Measurements from ENCODE around the gene AQP1. TPM values are rescaled to one million over a fixed set of nuclear protein-coding genes. Genes with fewer than 3 reads are reported as not detected.
A peak's percentile ranks its signal among the peaks of the same experiment; 100 is the strongest.

AQP1 gene
- total and polyA plus RNA-seq, 4 donors, result 8.9 to 76.3 (median 23.5) TPM

- TF ChIP-seq ATF3 (IDR thresholded peaks at IDR 0.05) (no peak), HNF4A (conservative IDR thresholded peaks at IDR 0.05) (no peak)
Observed at GRCh38 chr7:30890226-30890625, 21.4 kb upstream of the AQP1 start (continued).

GRCh38 chr7:30893357-30893756, 18.3 kb upstream of the AQP1 start:
- Histone ChIP-seq H3K4me3 (ENCODE audit: low read depth in 1 of 3, low read length in 3 of 3) (no peak overlapping the region), H3K36me3 (ENCODE audit: control insufficient read depth in 4 of 4, insufficient read depth in 3 of 4, low read depth in 1 of 4, low read length in 3 of 4) (no peaks in the 10 kb centered on the region), H3K27ac (ENCODE audit: low read depth in 1 of 2, low read length in 2 of 2) (peak overlapping the region in 1 of 2 donors; percentile 61), H3K9ac (ENCODE audit: low read depth in 1 of 2, low read length in 2 of 2) (no peak overlapping the region), H3K9me3 (ENCODE audit: control insufficient read depth in 4 of 4, low read length in 3 of 4) (no peaks in the 10 kb centered on the region), H3K4me1 (ENCODE audit: control insufficient read depth in 4 of 4, insufficient read depth in 4 of 4, low read length in 3 of 4) (peaks cover 3 to 21% (median 14%) of the 10 kb centered on the region in 4 donors), H3K27me3 (ENCODE audit: control insufficient read depth in 4 of 4, insufficient read depth in 4 of 4, low read length in 3 of 4) (no peaks in the 10 kb centered on the region)
- 43% methylated on average over 6 of the region's 6 CpGs for WGBS
- DNase-seq (ENCODE audit: low spot score), result no peak
- TF ChIP-seq NR2F2 (IDR thresholded peaks at IDR 0.05) (peak; percentile 71), YY1 (IDR thresholded peaks at IDR 0.05) (no peak), JUND (IDR thresholded peaks at IDR 0.05) (no peak), HNF4A (conservative IDR thresholded peaks at IDR 0.05) (peak in 1 of 2 donors; percentile 33), RXRA (IDR thresholded peaks at IDR 0.05) (peak in 1 of 2 donors; percentile 49), HNF4G (IDR thresholded peaks at IDR 0.05) (no peak), TAF1 (conservative IDR thresholded peaks at IDR 0.05) (no peak), ZBTB33 (IDR thresholded peaks at IDR 0.05) (no peak), REST (IDR thresholded peaks at IDR 0.05) (peak; percentile 14), SP1 (IDR thresholded peaks at IDR 0.05) (peak; percentile 21), MAX (IDR thresholded peaks at IDR 0.05) (no peak), RAD21 (IDR thresholded peaks at IDR 0.05) (peak in 1 of 2 donors; percentile 14), CTCF (IDR thresholded peaks at IDR 0.05; ENCODE audit: low read depth, low read length, missing input control) (no peak), FOXA2 (IDR thresholded peaks at IDR 0.05) (no peak), ATF3 (IDR thresholded peaks at IDR 0.05) (no peak), GABPA (IDR thresholded peaks at IDR 0.05 in 1 of 2, conservative IDR thresholded peaks at IDR 0.05 in 1 of 2) (no peak), FOXA1 (IDR thresholded peaks at IDR 0.05) (no peak), EGR1 (IDR thresholded peaks at IDR 0.05; ENCODE audit: low read depth in 2 of 2) (no peak)
